A673 (cell line): ENCODE measurements around the gene SKA2.
"Not testable (repeated sequence)": the region's sequence is repeated elsewhere in the genome, so short reads cannot be mapped to it uniquely, and the experiment has no call there.

Source experiments
- CTCF ChIP-seq: fragments of 300-800, 200-600 bp; sonication (generic); conservative IDR thresholded peaks from 2 replicates; pipeline ENCODE4 v1.5.1; 2017; ENCODE audit warnings: low read depth, mild to moderate bottlenecking, antibody characterized with exemption, low read length, moderate library complexity, mixed read lengths
- EZH2 ChIP-seq: fragments of 200-600 bp; sonication (generic); IDR thresholded peaks from 2 replicates; pipeline ENCODE4 v1.6.1; 2017; ENCODE audit warnings: borderline replicate concordance, low read depth, mild to moderate bottlenecking, mixed read lengths, antibody characterized with exemption, low read length; ENCODE audit not compliant: poor library complexity, severe bottlenecking

- TF ChIP-seq CTCF, EZH2: not testable (repeated sequence)
Observed at GRCh38 chr17:59179601-59180000, 24.6 kb upstream of the SKA2 start.
